Subcutaneous adipose tissue (tissue), 4 donors: Measurements from ENCODE around the gene RASL10A. TPM values are rescaled to one million over a fixed set of nuclear protein-coding genes. Genes with fewer than 3 reads are reported as not detected.

ENCODE experiments used
- total RNA-seq, 4 donors: library from RNA; depleted of rRNA; stranded (reverse); fragments of >200 nt; gene quantifications; one replicate each; pipeline ENCODE4 v1.1.0, GENCODE V29; 2016
- TF ChIP-seq, protein P1 (sequence below): fragments of 450-650 bp; IDR thresholded peaks from one replicate; pipeline ENCODE4 v1.5.1; 2016; ENCODE audit warnings: low read depth, mild to moderate bottlenecking, control low read depth, antibody characterized with exemption, moderate library complexity

The RASL10A gene
- total RNA-seq, 4 donors from 2014 or later, result 0.38 to 2.2 (median 1.1) TPM

DNA sequence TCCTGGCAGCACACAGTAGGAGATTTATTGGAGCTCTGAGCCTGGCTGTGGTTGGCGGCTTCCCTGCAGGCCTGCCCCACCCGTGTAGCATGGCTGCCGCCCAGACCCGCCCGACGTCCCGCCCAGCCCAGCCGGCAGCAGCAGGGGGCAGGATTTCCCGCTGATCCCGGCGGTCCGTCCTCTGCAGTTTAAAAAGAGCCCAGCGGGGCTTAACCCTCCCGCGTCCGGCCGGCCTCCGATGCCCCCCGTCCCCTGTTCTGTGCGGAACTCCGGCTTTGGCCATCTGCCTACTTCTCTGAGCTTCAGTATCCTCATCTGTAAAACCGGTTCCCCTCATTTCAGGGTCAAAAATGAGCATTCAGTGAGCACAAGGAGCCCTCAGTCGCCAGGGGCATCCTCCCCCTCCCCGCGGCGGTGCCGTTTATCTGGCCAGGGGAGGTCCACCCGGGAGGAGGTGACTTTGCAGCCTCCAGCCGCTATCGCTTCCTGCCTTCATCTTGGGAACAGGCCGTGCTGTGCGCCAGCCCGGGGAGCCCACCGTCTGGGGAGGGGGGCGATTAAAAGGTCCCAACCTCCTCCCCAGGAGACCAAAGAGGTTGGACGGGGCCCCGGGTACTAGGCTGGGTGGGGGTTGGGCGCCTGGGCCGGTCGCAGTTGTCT lies 9.2 kb downstream of the RASL10A start, which contains the start of gene GAS2L1:
GAS2L1 (plus strand) TSS at position 476 of the 660 bp plus-strand sequence. CDS start 1,456 bp downstream, outside the sequence.
- TF ChIP-seq, protein P1, sequence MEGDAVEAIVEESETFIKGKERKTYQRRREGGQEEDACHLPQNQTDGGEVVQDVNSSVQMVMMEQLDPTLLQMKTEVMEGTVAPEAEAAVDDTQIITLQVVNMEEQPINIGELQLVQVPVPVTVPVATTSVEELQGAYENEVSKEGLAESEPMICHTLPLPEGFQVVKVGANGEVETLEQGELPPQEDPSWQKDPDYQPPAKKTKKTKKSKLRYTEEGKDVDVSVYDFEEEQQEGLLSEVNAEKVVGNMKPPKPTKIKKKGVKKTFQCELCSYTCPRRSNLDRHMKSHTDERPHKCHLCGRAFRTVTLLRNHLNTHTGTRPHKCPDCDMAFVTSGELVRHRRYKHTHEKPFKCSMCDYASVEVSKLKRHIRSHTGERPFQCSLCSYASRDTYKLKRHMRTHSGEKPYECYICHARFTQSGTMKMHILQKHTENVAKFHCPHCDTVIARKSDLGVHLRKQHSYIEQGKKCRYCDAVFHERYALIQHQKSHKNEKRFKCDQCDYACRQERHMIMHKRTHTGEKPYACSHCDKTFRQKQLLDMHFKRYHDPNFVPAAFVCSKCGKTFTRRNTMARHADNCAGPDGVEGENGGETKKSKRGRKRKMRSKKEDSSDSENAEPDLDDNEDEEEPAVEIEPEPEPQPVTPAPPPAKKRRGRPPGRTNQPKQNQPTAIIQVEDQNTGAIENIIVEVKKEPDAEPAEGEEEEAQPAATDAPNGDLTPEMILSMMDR, result no peak

DNA sequence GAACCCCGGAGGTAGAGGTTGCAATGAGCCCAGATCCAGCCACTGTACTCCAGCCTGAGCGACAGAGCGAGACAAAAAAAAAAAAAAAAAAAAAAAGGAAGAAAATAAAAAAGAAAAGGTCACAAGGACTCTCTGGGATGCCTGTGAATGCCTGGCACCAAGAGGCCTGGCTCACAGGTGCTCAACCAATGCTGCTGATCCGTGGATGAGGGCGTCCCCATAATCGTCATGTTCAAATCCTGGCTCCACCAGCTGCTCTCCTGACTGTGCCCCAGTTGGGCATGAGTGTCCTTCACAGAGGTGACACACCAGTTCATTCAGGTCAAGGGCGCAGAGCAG lies 9.7 kb downstream of the RASL10A start:
- TF ChIP-seq, protein P1, result no peak

GRCh38 chr22:29302681-29303465 lies 12.6 kb downstream of the RASL10A start:
- TF ChIP-seq, protein P1, result no peak

DNA sequence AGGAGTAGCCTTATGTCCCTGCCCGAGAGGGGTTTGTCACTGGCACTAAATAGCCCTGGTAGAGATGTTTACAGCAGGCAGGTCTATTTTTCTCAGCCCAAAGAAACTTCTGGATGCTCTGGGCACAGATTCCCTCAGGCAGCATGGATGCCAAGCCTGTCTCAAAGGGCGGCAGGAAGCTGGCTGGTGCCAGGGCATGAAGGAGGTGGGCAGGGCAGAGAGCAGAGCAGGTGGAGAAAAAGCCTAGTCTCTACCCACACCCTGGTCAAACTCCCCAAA lies 13.2 kb downstream of the RASL10A start:
- TF ChIP-seq, protein P1, result no peak

DNA sequence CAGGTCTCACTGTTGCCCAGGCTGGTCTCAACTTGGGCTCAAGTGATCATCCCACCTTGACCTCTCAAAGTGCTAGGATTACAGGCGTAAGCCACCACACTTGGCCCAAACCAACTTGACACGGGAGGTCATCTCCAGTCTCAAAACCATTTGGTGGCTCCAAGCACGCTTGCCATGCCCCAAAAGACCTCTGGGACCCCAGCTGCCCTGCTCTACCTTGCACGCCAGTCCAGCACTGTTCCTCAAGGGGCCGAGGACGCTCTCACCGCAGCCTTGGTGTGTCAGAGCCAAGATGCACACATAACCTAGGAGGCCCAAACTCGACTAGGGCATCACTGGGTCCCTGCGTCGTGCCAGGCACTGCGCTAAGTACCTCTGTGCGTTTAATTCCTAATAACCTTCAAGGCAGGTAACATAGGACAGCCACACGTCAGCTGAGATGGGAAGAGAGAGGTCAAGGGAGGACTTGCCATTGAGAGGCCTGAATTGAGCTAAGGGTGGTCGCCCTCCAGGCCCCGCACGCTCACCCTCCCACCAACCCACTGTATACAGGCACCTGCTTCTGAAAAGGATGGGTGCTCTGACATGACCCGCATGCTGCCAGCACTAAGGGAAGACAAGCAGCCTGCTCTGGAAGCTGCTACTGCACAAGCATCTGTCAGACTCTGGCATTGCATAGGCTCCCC lies 13.6 kb downstream of the RASL10A start:
- TF ChIP-seq, protein P1, result no peak

DNA sequence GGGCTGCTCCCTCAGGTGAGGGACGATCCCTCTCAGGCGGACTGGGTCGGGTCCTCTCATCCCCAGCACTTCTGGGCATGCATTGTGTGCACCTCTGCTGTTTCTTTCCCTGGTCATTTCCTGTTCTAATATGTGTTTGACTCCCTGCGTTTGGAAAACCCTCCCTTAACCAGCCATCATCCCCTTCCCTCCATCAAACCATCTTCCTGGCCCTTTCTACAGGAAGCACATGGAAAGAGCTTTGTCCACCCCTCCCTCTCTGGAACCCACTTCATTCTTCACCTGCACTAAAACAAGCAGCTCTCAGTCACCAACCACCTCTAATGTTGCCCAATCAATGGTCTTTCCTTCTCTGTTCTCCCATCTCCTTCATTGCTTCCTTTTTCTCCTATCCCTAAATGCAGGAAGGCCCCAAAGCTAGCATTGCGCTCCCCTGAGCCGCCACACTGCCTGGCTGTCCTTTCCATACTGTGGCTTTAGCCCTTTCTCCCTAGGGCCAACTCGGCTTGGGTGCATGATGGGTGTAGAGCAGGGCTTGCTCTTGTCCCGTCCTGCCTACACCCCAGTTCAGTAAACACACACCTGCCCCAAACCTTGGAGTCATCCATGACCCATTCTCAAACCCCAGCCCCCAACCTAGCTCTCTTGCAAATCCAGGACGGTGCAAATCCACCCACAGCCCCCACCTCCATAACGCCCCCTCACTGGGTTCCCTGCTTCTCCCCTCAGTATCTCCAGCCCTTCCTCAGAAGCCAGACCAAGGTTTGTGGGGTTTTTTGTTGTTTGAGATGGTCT lies 14.5 kb downstream of the RASL10A start:
- TF ChIP-seq, protein P1, result no peak
